ENCODE results near the gene NUP214.

DNA sequence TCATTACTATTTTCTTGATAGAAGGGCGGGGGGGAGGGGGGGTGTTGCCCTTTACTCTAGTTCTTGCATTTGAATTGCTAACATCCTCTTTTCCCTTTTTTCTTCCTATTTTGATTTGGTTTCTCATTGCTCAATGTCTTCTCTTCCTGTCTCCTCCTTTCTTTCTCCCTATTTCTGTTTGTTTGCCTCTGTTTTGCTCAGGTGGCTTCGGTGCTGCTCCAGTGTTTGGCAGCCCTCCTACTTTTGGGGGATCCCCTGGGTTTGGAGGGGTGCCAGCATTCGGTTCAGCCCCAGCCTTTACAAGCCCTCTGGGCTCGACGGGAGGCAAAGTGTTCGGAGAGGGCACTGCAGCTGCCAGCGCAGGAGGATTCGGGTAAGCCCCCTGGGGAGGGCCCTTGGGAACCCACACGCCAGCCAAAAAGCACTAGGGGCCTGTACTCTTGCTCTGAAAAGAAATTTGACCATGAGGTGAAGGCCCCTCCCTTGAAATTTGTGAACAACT lies 102.6 kb downstream of the NUP214 start:
- TF ChIP-seq, protein P1, sequence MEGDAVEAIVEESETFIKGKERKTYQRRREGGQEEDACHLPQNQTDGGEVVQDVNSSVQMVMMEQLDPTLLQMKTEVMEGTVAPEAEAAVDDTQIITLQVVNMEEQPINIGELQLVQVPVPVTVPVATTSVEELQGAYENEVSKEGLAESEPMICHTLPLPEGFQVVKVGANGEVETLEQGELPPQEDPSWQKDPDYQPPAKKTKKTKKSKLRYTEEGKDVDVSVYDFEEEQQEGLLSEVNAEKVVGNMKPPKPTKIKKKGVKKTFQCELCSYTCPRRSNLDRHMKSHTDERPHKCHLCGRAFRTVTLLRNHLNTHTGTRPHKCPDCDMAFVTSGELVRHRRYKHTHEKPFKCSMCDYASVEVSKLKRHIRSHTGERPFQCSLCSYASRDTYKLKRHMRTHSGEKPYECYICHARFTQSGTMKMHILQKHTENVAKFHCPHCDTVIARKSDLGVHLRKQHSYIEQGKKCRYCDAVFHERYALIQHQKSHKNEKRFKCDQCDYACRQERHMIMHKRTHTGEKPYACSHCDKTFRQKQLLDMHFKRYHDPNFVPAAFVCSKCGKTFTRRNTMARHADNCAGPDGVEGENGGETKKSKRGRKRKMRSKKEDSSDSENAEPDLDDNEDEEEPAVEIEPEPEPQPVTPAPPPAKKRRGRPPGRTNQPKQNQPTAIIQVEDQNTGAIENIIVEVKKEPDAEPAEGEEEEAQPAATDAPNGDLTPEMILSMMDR (IDR thresholded peaks at IDR 0.05; ENCODE audit: control extremely low read depth in 1 of 3, insufficient read depth in 1 of 3, low read depth in 1 of 3, low read length in 3 of 3) = no peak
- TF ChIP-seq RXRA (IDR thresholded peaks at IDR 0.05; ENCODE audit: insufficient read depth, low read depth, low read length) = no peak
- TF ChIP-seq POLR2AphosphoS5 (IDR thresholded peaks at IDR 0.05; ENCODE audit: low read depth, low read length) = no peak
- no peak for TF ChIP-seq JUN (IDR thresholded peaks at IDR 0.05; ENCODE audit: low read depth, low read length)
- TF ChIP-seq POLR2A (IDR thresholded peaks at IDR 0.05; ENCODE audit: control extremely low read depth in 1 of 2, low read depth in 2 of 2, low read length in 2 of 2) = no peak
- TF ChIP-seq TEAD4 (IDR thresholded peaks at IDR 0.05; ENCODE audit: low read depth, low read length) = no peak
- TF ChIP-seq SUZ12 (IDR thresholded peaks at IDR 0.05; ENCODE audit: low read length) = no peak
- no peak for TF ChIP-seq EZH2 (IDR thresholded peaks at IDR 0.05; ENCODE audit: low read depth, low read length, severe bottlenecking)
- TF ChIP-seq EP300 (IDR thresholded peaks at IDR 0.05; ENCODE audit: borderline replicate concordance in 1 of 2, low read depth in 2 of 2, low read length in 2 of 2) = no peak
- TF ChIP-seq CHD2 (IDR thresholded peaks at IDR 0.05; ENCODE audit: low read length) = no peak
- no peak for TF ChIP-seq TAF7 (optimal IDR thresholded peaks at IDR 0.05; ENCODE audit: borderline replicate concordance, low read depth, low read length)
- no peak for TF ChIP-seq FOSL1 (IDR thresholded peaks at IDR 0.05; ENCODE audit: insufficient read depth, low read depth, low read length)

All from H1 (cell line).